ENCODE results near the gene TMEM100. TPM values are rescaled to one million over a fixed set of nuclear protein-coding genes. Genes with fewer than 3 reads are reported as not detected.

The TMEM100 gene
- total and polyA plus RNA-seq, 10 of the 15 experiments (the other 5 are each of a cell fraction or from before 2014, with no cell fraction given) = not detected

GRCh38 chr17:55728833-55729232 lies 6.2 kb upstream of the TMEM100 start:
- Histone ChIP-seq H3K27me3 (replicated peaks in 1 of 2; ENCODE audit: control insufficient read depth in 2 of 2, insufficient read depth in 2 of 2, low read length in 1 of 2) (no peaks in the 10 kb centered on the region; a peak in 2 of 4 replicates), H3K79me2 (ENCODE audit: control insufficient read depth, insufficient read depth, low read length) (no peaks in the 10 kb centered on the region), H3K9me3 (replicated peaks; ENCODE audit: control insufficient read depth, insufficient read depth, low read length) (no peaks in the 10 kb centered on the region), H4K20me1 (ENCODE audit: control insufficient read depth, insufficient read depth) (no peaks in the 10 kb centered on the region), H2AFZ (ENCODE audit: control insufficient read depth, low read depth, low read length) (no peak overlapping the region), H3K27ac (ENCODE audit: control insufficient read depth, insufficient read depth) (no peak overlapping the region), H3K36me3 (ENCODE audit: control insufficient read depth in 2 of 2, insufficient read depth in 2 of 2, low read length in 1 of 2) (no peaks in the 10 kb centered on the region), H3K4me1 (ENCODE audit: control insufficient read depth, insufficient read depth, low read length) (no peaks in the 10 kb centered on the region), H3K4me2 (ENCODE audit: control insufficient read depth, insufficient read depth) (no peak overlapping the region), H3K9ac (ENCODE audit: control insufficient read depth, insufficient read depth, low read length) (no peak overlapping the region), H3K4me3 (no peak overlapping the region)
- DNase-seq (ENCODE audit: low read depth, low spot score) (no peak), FAIRE-seq (no peak), ATAC-seq (no peak)
- in situ Hi-C loops (cut with MboI) (no loop called here), intact Hi-C loops (cut with micrococcal nuclease; ENCODE audit: unreplicated experiment) (no loop called here)
- POLR2A ChIA-PET = no interaction called here
- SMC1A ChIA-PET (ENCODE audit: uncharacterized antibody, unreplicated experiment) = no interaction called here
- TF ChIP-seq USF1 (IDR thresholded peaks at IDR 0.05; ENCODE audit: borderline replicate concordance, extremely low read length, insufficient read depth, low read depth, low read length) = no peak
- no peak for TF ChIP-seq ESRRA (IDR thresholded peaks at IDR 0.05; ENCODE audit: low read length)
- no peak for TF ChIP-seq SMC3 (IDR thresholded peaks at IDR 0.05; ENCODE audit: borderline replicate concordance, low read length)
- no peak for TF ChIP-seq SPI1 (IDR thresholded peaks at IDR 0.05; ENCODE audit: borderline replicate concordance, insufficient read depth, low read depth, low read length)
- TF ChIP-seq EED (IDR thresholded peaks at IDR 0.05; ENCODE audit: low read depth) = no peak
- no peak for TF ChIP-seq NFIC (IDR thresholded peaks at IDR 0.05; ENCODE audit: low read depth, low read length)
- TF ChIP-seq SKIL (IDR thresholded peaks at IDR 0.05; ENCODE audit: low read depth, poor library complexity, severe bottlenecking) = no peak
- TF ChIP-seq NFYB (IDR thresholded peaks at IDR 0.05; ENCODE audit: insufficient read depth, low read depth, low read length) = no peak
- TF ChIP-seq FOXK2 (IDR thresholded peaks at IDR 0.05) = no peak
- TF ChIP-seq FOS (IDR thresholded peaks at IDR 0.05; ENCODE audit: borderline replicate concordance, extremely low read depth, insufficient read length) = no peak
- TF ChIP-seq BRCA1 (IDR thresholded peaks at IDR 0.05; ENCODE audit: low read depth, low read length) = no peak
- TF ChIP-seq MXI1 (IDR thresholded peaks at IDR 0.05; ENCODE audit: low read depth, low read length) = no peak
- TF ChIP-seq REST (IDR thresholded peaks at IDR 0.05; ENCODE audit: low read depth, low read length) = no peak
- TF ChIP-seq GATAD2B (conservative IDR thresholded peaks at IDR 0.05; ENCODE audit: low read depth) = no peak
- TF ChIP-seq MTA3 (IDR thresholded peaks at IDR 0.05; ENCODE audit: borderline replicate concordance, low read length) = no peak
- no peak for TF ChIP-seq STAT3 (IDR thresholded peaks at IDR 0.05; ENCODE audit: low read depth, low read length)
- no peak for TF ChIP-seq CREB1 (IDR thresholded peaks at IDR 0.05; ENCODE audit: low read depth)
- no peak for TF ChIP-seq NR2C2 (IDR thresholded peaks at IDR 0.05; ENCODE audit: borderline replicate concordance, control insufficient read depth, insufficient read length, low read depth)
- no peak for TF ChIP-seq RUNX3 (IDR thresholded peaks at IDR 0.05; ENCODE audit: low read length)
- TF ChIP-seq ASH2L (IDR thresholded peaks at IDR 0.05; ENCODE audit: borderline replicate concordance, low read depth) = no peak
- 58% methylated on average over 5 of the region's 5 CpGs for WGBS (ENCODE audit: insufficient coverage, insufficient replicate concordance, low lambda C conversion rate, missing lambda C conversion rate)
- no TSS peak for BruUV-seq (replicated peaks)
- RAD21 ChIA-PET (ENCODE audit: unreplicated experiment) = no interaction called here
- CTCF ChIA-PET = interaction anchor here (0.8 to 1.3 kb wide), 2 partner anchors 11 to 87 kb away, joined by 3 to 5 read pairs; no protein-coding TSS in a partner anchor

Measured in GM12878 (cell line).